ENCODE measurements around the gene IFRD1.

IFRD1 gene

DNA sequence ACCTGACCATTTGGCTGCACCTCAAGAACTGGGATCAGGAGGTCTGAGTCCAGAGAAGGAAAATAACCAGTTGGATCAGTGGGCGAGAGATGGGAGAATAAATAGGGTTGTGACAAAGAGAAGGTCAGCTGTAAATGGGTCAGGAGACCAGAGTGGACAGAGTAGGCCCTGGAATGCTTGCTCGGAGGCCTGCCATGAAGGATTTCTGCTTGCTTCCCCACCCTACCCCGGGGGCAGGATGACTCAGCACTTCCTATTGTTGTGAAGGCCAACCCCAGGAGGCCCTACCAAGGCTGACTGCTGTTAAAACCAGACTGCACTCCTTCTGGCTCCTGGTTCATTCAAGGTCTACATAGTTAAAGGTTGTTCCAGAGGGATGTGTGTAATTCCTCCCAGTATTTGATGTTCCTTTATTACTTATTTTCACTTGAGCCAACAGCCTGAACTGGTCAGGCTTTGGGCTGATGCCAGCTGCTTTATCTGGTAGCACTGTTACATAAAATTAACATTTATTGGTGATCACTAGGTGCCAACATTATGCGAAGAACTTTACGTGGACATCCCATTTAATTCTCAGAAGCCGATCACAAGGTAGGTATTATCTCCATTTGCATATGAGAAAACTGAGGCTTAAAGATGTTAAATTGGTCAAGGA, 27.3 kb upstream of the IFRD1 start:
- H3K27ac ChIP-seq (ENCODE audit: low read depth, low read length): no peak overlapping the region
- H3K27me3 ChIP-seq (ENCODE audit: control insufficient read depth, insufficient read depth, low read length): no peaks in the 10 kb centered on the region
- H3K9ac ChIP-seq (ENCODE audit: low read length): no peak overlapping the region
- no peak overlapping the region for H3K4me3 ChIP-seq (ENCODE audit: low read length)
- peaks cover 12% of the 10 kb centered on the region for H3K4me1 ChIP-seq (ENCODE audit: control insufficient read depth, insufficient read depth, low read length)
- H3K36me3 ChIP-seq (ENCODE audit: control insufficient read depth, insufficient read depth, low read length): no peaks in the 10 kb centered on the region

DNA sequence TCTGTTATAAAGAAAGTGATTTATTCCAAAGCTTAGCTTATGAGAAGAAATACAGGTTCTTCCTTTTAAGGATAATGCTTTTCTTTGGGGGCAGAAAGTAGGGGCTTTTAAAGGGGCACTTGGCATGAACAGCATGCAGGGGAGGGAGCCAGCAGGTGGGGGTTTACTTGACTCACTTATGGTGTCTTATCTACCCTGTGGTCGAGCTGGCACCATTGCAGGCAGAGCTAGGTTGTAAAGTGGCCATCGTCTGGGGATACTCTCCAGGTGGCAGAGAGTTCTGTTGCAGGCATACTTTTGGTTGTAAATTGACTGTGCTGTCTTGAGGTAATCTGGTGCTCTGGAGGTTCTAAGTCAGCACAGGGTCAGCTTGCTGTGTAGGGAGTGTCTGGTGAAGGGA, 26.3 kb upstream of the IFRD1 start:
- Histone ChIP-seq H3K36me3 (ENCODE audit: control insufficient read depth, insufficient read depth, low read length) (no peaks in the 10 kb centered on the region), H3K9ac (ENCODE audit: low read length) (no peak overlapping the region), H3K4me3 (ENCODE audit: low read length) (no peak overlapping the region), H3K4me1 (ENCODE audit: control insufficient read depth, insufficient read depth, low read length) (peaks cover 12% of the 10 kb centered on the region), H3K27me3 (ENCODE audit: control insufficient read depth, insufficient read depth, low read length) (no peaks in the 10 kb centered on the region), H3K27ac (ENCODE audit: low read depth, low read length) (no peak overlapping the region)

DNA sequence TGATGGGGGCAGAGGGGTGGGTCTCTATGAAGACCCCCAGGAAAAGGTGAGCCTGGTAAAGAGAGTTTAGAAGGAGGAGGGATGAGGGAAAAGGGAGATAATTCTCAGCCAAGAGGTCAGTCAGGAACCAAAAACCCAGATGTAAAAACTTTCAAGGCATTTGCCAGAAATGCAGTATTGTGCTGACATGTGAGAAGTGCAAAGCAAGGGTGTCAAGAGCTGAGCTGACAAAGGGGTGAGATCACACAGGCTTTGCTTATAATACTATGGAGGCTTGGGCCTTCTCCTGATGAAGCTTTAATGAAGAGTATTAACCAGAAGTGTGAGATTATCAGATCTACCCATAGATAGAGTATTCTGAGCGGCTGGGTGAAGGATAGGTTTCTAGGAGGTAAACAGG, 22.3 kb upstream of the IFRD1 start:
- no peak overlapping the region for H3K4me3 ChIP-seq (ENCODE audit: low read length)
- H3K27ac ChIP-seq (ENCODE audit: low read depth, low read length): no peak overlapping the region
- no peak overlapping the region for H3K9ac ChIP-seq (ENCODE audit: low read length)
- H3K4me1 ChIP-seq (ENCODE audit: control insufficient read depth, insufficient read depth, low read length): peaks cover 5% of the 10 kb centered on the region
- no peaks in the 10 kb centered on the region for H3K27me3 ChIP-seq (ENCODE audit: control insufficient read depth, insufficient read depth, low read length)
- H3K36me3 ChIP-seq (ENCODE audit: control insufficient read depth, insufficient read depth, low read length): no peaks in the 10 kb centered on the region

DNA sequence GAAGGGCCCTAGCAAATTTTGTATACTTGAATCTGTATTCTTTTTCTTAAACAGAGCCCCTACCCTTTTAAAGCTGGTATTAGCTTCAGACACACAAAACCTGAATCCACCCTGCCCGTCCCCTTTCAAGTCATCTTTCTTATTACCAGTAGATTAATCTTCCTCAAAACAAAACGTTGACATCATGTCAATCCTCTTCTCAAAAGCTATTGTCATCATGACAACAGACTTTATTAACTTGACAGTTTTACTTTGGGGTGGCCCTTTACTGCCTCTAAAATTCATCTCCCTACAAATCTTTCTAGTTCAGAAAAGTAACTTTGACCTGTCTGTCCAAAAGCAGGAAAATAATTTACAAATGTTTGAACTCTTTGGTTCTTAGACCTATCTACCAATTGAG, 21.5 kb upstream of the IFRD1 start:
- H3K4me3 ChIP-seq (ENCODE audit: low read length): no peak overlapping the region
- H3K9ac ChIP-seq (ENCODE audit: low read length): no peak overlapping the region
- no peaks in the 10 kb centered on the region for H3K27me3 ChIP-seq (ENCODE audit: control insufficient read depth, insufficient read depth, low read length)
- H3K36me3 ChIP-seq (ENCODE audit: control insufficient read depth, insufficient read depth, low read length): no peaks in the 10 kb centered on the region
- no peaks in the 10 kb centered on the region for H3K4me1 ChIP-seq (ENCODE audit: control insufficient read depth, insufficient read depth, low read length)
- H3K27ac ChIP-seq (ENCODE audit: low read depth, low read length): no peak overlapping the region

DNA sequence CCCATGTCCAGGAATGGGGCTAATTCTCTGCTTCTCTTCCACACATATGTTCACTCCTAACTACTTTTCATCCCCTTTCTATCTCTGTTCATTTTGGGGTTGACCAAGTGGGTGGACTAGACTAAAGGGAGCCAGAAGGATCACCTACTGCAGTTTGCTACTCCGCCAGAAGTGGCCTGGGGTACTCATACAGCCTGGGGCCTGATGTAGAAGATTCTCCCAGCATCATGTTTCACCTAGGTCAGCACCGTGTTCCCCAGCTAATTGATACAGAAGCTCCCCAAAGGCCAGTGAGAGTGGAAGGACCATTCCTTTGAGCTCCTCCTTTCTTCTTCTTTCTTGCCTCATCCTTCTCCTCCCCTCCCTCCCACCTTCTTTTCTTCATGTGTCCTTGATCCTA, 19.6 kb upstream of the IFRD1 start:
- no peak overlapping the region for H3K4me3 ChIP-seq (ENCODE audit: low read length)
- H3K27ac ChIP-seq (ENCODE audit: low read depth, low read length): no peak overlapping the region

DNA sequence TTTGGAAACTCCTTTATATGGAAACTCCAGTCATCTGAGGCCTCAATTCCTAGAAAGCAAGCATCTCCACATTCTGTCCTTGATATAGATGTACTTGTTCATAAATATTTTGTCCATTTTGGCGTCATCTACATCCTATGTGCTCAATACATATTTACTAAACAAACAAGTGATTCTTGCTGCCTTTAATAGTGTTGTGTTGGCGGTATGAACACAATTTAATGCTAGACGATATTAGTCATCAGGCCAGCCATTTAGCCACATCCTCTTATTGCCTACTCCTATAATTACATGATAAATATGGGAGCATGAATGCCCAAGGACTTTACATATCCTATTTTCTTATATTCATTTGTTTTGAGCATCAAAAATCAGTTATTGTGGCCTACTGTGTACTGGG, 18.5 kb upstream of the IFRD1 start:
- H3K4me1 ChIP-seq (ENCODE audit: control insufficient read depth, insufficient read depth, low read length): peaks cover 3% of the 10 kb centered on the region
- H3K36me3 ChIP-seq (ENCODE audit: control insufficient read depth, insufficient read depth, low read length): no peaks in the 10 kb centered on the region
- no peak overlapping the region for H3K9ac ChIP-seq (ENCODE audit: low read length)
- no peak overlapping the region for H3K4me3 ChIP-seq (ENCODE audit: low read length)
- H3K27me3 ChIP-seq (ENCODE audit: control insufficient read depth, insufficient read depth, low read length): no peaks in the 10 kb centered on the region
- no peak overlapping the region for H3K27ac ChIP-seq (ENCODE audit: low read depth, low read length)

More for the DNA sequence above, 19.6 kb upstream of the IFRD1 start:
- Histone ChIP-seq H3K36me3 (ENCODE audit: control insufficient read depth, insufficient read depth, low read length) (no peaks in the 10 kb centered on the region), H3K4me1 (ENCODE audit: control insufficient read depth, insufficient read depth, low read length) (peaks cover 3% of the 10 kb centered on the region), H3K9ac (ENCODE audit: low read length) (no peak overlapping the region), H3K27me3 (ENCODE audit: control insufficient read depth, insufficient read depth, low read length) (no peaks in the 10 kb centered on the region)

DNA sequence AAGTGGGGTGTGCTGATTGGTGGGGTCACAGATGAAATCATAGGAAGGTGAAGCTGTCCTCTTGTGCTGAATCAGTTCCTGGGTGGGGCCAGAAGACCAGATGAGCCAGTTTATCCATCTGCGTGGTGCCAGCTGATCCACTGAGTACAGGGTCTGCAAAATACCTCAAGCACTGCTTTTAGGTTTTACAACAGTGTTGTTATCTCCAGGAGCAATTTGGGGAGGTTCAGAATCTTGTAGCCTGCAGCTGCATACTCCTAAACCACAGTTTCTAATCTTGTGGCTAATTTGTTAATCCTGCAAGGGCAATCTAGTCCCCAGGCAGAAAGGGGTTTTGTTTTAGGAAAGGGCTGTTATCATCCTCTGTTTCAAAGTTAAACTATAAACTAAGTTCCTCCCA, 17.0 kb upstream of the IFRD1 start:
- no peak overlapping the region for H3K9ac ChIP-seq (ENCODE audit: low read length)
- H3K27me3 ChIP-seq (ENCODE audit: control insufficient read depth, insufficient read depth, low read length): no peaks in the 10 kb centered on the region
- H3K27ac ChIP-seq (ENCODE audit: low read depth, low read length): no peak overlapping the region
- peaks cover 3% of the 10 kb centered on the region for H3K4me1 ChIP-seq (ENCODE audit: control insufficient read depth, insufficient read depth, low read length)
- no peaks in the 10 kb centered on the region for H3K36me3 ChIP-seq (ENCODE audit: control insufficient read depth, insufficient read depth, low read length)
- no peak overlapping the region for H3K4me3 ChIP-seq (ENCODE audit: low read length)

DNA sequence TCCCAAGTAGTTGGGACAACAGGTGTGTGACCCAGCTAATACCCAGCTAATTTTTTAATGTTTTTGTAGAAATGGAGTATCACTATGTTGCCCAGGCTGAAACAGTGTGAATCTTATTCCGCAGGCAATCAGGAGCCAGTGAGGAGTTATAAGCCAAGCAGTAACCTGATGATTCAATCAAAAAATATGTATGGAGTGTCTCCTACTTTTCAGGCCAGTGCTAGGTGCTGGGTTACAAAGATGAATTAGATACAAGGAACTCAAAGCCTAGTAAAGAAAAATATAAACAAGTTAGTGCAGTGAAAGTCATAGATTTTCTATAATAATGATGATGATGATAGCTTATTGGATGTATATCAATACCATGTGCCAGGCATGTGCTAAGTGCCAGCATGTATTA, 13.2 kb upstream of the IFRD1 start:
- Histone ChIP-seq H3K4me3 (ENCODE audit: low read length) (no peak overlapping the region), H3K27me3 (ENCODE audit: control insufficient read depth, insufficient read depth, low read length) (no peaks in the 10 kb centered on the region), H3K36me3 (ENCODE audit: control insufficient read depth, insufficient read depth, low read length) (no peaks in the 10 kb centered on the region), H3K4me1 (ENCODE audit: control insufficient read depth, insufficient read depth, low read length) (peaks cover 3% of the 10 kb centered on the region), H3K27ac (ENCODE audit: low read depth, low read length) (no peak overlapping the region), H3K9ac (ENCODE audit: low read length) (no peak overlapping the region)

DNA sequence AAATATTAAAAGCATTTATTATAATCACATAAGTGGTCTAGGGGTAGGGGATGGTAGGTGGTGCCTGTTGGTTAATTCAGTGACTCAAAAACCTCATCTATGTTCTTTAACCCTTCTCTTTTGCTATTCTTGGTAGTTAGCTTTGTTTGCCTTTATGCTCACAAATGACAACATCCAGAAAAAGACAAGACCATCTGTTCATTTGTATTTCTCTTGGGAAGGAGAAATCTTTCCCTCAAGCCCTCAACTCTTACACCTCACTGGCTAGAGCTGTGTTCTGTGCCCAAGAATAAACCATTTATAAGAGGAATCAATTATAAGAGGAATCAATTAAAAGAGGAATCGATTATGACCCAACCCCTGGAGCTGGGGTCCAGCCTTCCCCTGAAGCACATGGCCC, 10.8 kb upstream of the IFRD1 start:
- Histone ChIP-seq H3K27me3 (ENCODE audit: control insufficient read depth, insufficient read depth, low read length) (no peaks in the 10 kb centered on the region), H3K9ac (ENCODE audit: low read length) (no peak overlapping the region)

DNA sequence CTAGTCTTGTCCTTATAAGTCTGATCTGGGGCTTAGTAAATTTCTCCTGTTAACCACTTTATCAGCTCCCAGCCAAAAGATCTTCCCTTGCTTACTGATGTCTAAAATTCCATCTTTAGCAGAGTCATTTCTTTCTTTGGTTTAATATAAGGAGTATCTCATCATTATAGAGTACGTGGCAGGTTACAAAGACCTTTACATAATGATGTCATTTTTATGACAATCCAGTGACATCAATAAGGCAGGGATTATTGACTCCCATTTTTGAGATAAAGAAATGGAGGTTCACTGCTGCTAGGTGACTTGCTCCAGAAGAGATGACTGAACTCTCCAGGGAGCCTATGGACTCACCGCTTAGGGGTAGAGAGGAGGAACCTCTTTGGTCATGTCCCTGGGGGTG, 8.1 kb upstream of the IFRD1 start:
- no peaks in the 10 kb centered on the region for H3K4me1 ChIP-seq (ENCODE audit: control insufficient read depth, insufficient read depth, low read length)
- no peak overlapping the region for H3K4me3 ChIP-seq (ENCODE audit: low read length)
- H3K9ac ChIP-seq (ENCODE audit: low read length): no peak overlapping the region
- no peak overlapping the region for H3K27ac ChIP-seq (ENCODE audit: low read depth, low read length)
- H3K36me3 ChIP-seq (ENCODE audit: control insufficient read depth, insufficient read depth, low read length): no peaks in the 10 kb centered on the region
- no peaks in the 10 kb centered on the region for H3K27me3 ChIP-seq (ENCODE audit: control insufficient read depth, insufficient read depth, low read length)

More for the DNA sequence above, 10.8 kb upstream of the IFRD1 start:
- H3K27ac ChIP-seq (ENCODE audit: low read depth, low read length): no peak overlapping the region
- H3K4me1 ChIP-seq (ENCODE audit: control insufficient read depth, insufficient read depth, low read length): peaks cover 3% of the 10 kb centered on the region
- H3K36me3 ChIP-seq (ENCODE audit: control insufficient read depth, insufficient read depth, low read length): no peaks in the 10 kb centered on the region
- no peak overlapping the region for H3K4me3 ChIP-seq (ENCODE audit: low read length)

DNA sequence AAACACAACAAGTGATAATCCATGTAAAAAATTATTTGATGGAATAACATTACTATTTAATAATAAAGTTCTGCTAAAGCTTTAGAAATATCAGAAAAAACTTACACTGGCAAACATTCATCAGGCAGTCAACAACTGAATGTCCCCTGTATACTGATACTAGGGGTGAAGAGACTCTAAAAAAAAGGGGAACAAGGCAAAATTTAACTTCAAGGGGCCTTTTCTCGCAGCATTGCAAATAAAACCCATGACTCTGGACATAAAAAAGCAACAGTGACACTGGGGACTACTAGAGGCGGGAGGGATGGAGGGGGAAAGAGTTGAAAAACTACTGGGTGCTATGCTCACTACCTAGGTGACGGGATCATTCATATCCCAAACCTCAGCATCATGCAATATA, 5.8 kb upstream of the IFRD1 start:
- Histone ChIP-seq H3K4me1 (ENCODE audit: control insufficient read depth, insufficient read depth, low read length) (no peaks in the 10 kb centered on the region), H3K9ac (ENCODE audit: low read length) (no peak overlapping the region), H3K4me3 (ENCODE audit: low read length) (no peak overlapping the region), H3K27me3 (ENCODE audit: control insufficient read depth, insufficient read depth, low read length) (no peaks in the 10 kb centered on the region), H3K27ac (ENCODE audit: low read depth, low read length) (no peak overlapping the region), H3K36me3 (ENCODE audit: control insufficient read depth, insufficient read depth, low read length) (no peaks in the 10 kb centered on the region)

DNA sequence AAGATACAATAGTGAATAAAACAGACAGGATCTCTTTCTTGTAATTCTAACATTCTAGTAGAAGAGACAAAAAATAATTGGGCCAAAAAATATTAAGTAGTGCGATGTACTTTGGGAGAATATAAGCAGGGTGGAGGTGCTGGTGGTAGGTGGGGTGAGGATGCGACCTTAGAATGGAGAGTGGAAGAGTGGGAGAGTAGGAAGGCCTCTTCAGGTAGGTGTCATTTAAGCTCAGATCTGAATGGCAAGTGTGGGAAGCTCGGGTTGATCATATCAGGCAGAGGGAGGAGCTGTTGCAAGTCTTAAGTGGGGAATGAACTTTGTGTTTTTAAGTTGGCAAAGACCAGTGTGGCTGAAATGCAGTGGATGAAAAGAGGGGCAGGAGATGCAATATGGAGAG, 3.8 kb upstream of the IFRD1 start:
- Histone ChIP-seq H3K4me3 (ENCODE audit: low read length) (no peak overlapping the region), H3K9ac (ENCODE audit: low read length) (no peak overlapping the region), H3K27me3 (ENCODE audit: control insufficient read depth, insufficient read depth, low read length) (no peaks in the 10 kb centered on the region), H3K4me1 (ENCODE audit: control insufficient read depth, insufficient read depth, low read length) (no peaks in the 10 kb centered on the region), H3K27ac (ENCODE audit: low read depth, low read length) (no peak overlapping the region), H3K36me3 (ENCODE audit: control insufficient read depth, insufficient read depth, low read length) (no peaks in the 10 kb centered on the region)

DNA sequence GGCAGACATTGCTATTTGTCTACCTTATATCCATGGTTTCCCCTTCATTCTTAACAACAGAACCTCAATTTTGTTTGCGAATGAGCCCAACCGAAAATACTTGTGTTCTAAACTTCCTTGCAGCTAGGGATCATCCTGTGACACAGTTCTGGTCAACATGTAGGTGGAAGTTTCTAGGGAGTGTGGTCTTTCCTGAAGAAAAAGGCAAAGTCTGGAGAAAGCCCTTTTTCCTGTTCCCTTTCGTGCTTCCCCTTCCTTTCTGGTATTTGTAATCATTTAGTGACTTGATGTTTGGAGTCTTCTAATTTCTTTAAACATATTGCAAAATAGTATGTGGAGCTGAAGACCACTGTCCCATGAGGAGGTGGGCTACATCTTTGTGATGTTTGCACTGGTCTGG, 2.9 kb upstream of the IFRD1 start:
- no peak overlapping the region for H3K27ac ChIP-seq (ENCODE audit: low read depth, low read length)
- H3K27me3 ChIP-seq (ENCODE audit: control insufficient read depth, insufficient read depth, low read length): no peaks in the 10 kb centered on the region
- no peak overlapping the region for H3K4me3 ChIP-seq (ENCODE audit: low read length)
- H3K36me3 ChIP-seq (ENCODE audit: control insufficient read depth, insufficient read depth, low read length): no peaks in the 10 kb centered on the region
- peaks cover 5% of the 10 kb centered on the region for H3K4me1 ChIP-seq (ENCODE audit: control insufficient read depth, insufficient read depth, low read length)
- no peak overlapping the region for H3K9ac ChIP-seq (ENCODE audit: low read length)

All from rectal smooth muscle tissue (tissue), 1 donor.